ENCODE results near the gene SLC22A7.

SLC22A7 gene

DNA sequence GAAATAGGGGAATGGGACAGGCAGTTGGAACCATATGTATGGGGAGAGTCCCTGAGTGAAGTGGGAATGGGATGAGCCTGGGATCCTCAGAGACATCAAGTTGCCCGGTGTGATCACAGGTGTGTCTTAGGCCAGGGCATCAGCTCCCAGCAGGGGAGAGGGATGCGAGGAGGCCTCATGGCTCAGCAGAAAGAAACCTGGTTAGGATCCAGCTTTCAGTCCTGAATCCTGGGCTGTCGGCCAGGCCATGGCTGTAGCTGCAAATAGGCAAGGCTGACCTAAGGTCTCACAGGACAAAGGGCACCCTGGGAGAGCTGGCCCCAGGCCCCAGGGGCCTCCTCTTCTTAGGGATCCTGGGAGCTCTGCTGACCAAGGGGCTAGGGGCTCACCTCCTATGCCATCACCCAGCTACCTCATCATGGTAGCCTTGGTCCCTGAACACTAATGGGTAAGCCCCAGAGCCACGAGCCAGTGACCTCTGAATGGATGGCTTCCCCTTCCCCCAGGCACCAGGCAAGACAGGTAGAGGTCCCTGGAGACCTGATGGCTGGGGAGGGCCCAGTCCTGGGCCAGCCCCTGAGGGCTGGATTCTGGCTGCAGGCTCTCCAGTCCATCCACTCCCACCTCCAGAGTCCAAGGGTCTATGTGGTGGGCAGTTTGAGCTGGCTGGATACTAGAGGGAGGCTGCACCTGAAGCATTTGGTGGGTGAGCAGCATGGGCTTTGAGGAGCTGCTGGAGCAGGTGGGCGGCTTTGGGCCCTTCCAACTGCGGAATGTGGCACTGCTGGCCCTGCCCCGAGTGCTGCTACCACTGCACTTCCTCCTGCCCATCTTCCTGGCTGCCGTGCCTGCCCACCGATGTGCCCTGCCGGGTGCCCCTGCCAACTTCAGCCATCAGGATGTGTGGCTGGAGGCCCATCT, at the start of gene SLC22A7:
TSS of gene SLC22A7 (plus strand) at position 617 of the 921 bp plus-strand sequence. CDS start at position 716, 99 bp downstream.
- no peak for DNase-seq (ENCODE audit: low read depth in 2 of 2)

GRCh38 chr6:43248791-43249190, 49.3 kb upstream of the SLC22A7 start:
- DNase-seq (ENCODE audit: low read depth in 2 of 2) = no peak

DNA sequence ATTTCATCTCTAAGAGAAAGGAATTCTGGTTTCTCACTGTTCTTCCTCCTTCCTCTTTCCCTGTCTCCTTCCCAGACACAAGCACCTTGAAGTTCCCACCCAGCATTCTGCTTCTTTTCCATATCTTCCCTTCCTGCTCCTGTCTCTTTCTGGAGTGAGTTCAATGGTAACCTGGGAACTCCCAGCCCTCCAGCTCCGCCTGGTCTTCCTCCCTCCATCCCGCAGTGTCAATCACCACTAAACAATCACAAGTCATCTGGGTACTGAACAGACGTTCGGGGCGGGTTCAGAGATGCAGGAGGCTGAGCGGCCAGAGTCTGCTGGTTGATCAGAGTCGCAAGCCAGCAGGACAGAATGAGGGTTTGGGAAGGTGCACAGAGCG, 47.1 kb upstream of the SLC22A7 start:
- DNase-seq (ENCODE audit: low read depth in 2 of 2) = no peak

GRCh38 chr6:43253401-43253800, 44.7 kb upstream of the SLC22A7 start:
- DNase-seq (ENCODE audit: low read depth in 2 of 2) = no peak

DNA sequence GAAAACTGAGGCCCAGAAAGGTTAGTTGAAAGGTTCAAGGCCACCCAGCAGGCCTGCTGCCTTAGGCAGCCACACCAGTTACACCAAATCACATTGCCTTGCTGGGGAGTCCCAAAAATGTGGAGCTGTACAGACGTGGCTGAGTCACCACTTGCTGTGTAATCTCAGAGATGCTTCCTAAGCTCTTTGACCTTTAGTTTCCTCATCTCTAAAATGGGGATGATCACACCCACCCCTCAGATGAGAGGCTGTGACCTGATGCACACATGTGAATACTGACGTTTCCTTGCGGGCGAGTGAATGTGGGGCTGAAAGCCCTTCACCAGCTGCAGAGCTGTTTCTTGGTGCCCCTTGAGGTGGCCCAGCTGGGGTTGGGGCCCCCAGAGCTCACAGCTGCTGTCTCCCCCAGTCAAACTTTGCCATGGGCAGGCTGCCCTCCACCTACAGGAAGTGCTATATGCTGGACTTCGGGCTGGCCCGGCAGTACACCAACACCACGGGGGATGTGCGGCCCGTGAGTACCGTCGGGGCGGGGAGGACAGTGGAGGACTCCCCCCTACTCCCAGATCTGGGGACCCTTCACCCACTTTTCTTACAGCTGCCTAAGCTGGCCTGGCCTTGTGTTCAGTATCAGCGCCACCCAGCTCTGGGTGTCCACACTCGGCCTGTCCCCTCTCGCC, 43.8 kb upstream of the SLC22A7 start:
- no peak for DNase-seq (ENCODE audit: low read depth in 2 of 2)

DNA sequence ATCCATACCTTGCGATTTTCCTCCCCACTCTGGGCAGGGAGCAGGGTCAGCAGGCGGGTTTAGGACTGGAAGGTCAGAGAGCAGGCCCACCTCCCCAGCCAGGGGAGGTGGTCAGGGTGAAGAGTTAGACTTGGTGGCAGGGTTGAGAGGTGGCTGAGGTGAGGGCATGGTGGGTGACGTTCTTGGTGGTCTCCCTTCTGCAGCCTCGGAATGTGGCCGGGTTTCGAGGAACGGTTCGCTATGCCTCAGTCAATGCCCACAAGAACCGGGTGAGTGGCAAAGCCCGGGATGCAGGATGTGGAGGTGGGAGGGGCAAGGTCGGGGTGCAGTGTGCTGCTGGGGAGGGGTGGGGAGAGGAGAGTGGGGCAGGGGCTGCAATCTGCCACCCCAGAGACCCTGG, 43.2 kb upstream of the SLC22A7 start:
- DNase-seq (ENCODE audit: low read depth in 2 of 2) = no peak

DNA sequence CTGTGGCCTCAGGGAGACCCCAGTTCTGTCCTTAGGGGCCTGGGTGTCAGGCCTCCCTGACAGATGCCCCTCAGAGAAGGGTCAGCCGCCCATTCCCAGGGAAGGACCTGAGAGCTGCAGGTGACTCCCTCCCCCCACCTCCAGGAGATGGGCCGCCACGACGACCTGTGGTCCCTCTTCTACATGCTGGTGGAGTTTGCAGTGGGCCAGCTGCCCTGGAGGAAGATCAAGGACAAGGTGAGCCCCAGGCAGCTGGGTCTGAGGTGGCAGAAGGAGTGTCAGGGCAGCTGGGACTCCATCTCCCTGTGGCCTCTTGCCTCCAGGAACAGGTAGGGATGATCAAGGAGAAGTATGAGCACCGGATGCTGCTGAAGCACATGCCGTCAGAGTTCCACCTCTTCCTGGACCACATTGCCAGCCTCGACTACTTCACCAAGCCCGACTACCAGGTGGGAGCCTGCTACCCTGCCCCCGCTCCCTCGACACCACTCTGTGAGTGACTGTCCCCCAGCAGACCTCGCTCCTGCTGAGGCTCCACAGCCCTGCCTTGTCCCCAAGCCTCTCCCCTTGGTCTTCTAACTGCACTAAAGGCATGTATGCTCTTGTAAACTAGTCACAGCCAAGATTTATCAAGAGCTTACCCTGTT, 42.5 kb upstream of the SLC22A7 start:
- DNase-seq (ENCODE audit: low read depth in 2 of 2) = no peak

DNA sequence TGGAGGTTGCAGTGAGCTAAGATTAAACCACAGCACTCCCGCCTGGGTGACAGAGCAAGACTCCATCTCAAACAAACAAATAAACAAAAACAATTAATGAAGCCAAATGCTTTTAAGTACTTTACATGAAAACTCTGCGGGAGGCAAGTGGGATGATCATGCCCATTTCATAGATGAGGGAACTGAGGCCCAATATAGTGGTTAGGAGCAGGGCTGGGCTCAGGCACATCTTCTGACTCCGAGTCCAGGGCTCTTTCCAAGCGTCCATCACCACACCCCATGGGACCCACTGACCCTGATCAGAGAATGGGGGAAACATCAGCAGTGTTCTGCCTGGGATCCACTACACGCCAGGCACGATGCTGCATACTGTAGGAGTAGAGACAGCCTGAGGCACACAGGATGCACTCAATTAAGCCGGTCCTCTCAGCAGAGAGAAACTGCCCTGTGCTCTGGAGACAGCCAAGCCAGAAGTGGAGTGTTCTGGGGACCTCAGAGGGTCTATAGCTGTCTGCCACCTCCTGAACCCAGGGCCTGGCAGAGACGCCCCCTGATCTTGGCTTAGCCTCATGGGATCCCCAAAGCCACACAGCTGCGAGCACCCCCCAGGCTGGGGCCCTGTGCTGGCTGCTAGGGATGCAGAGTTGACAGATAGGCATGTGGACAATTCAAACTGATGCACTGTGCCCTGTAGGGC, 41.2 kb upstream of the SLC22A7 start:
- DNase-seq (ENCODE audit: low read depth in 2 of 2) = no peak

- no peak for DNase-seq (ENCODE audit: low read depth in 2 of 2)
These were observed 40.5 kb upstream of the SLC22A7 start for GRCh38 chr6:43257367-43258145.

- DNase-seq (ENCODE audit: low read depth in 2 of 2) = no peak
These were observed 39.9 kb upstream of the SLC22A7 start for GRCh38 chr6:43258180-43258579.

- DNase-seq (ENCODE audit: low read depth in 2 of 2) = no peak
These were observed 39.0 kb upstream of the SLC22A7 start for GRCh38 chr6:43258807-43259686.

- DNase-seq (ENCODE audit: low read depth in 2 of 2) = no peak
These were observed 37.3 kb upstream of the SLC22A7 start for GRCh38 chr6:43260791-43261190.

DNA sequence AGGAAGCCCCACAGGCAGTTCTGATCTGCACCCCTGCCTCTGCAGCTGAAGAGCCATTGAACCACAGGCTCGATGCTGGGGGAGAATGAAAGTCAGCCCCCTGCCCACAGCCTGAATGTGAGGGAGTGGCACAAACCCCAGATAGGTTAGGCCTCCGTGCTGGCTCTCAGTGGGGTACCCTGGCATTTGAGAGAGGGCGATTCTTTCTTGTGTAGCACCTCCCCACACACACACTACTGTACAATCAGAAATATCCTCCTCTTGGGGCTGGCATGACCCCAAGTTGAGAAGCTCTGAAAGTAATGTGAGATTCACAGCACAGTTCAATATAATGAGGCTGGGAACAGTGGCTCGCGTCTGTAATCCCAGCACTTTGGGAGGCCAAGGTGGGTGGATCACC, 36.9 kb upstream of the SLC22A7 start:
- no peak for DNase-seq (ENCODE audit: low read depth in 2 of 2)

- DNase-seq (ENCODE audit: low read depth in 2 of 2) = no peak
These were observed 35.9 kb upstream of the SLC22A7 start for GRCh38 chr6:43262000-43262779.

DNA sequence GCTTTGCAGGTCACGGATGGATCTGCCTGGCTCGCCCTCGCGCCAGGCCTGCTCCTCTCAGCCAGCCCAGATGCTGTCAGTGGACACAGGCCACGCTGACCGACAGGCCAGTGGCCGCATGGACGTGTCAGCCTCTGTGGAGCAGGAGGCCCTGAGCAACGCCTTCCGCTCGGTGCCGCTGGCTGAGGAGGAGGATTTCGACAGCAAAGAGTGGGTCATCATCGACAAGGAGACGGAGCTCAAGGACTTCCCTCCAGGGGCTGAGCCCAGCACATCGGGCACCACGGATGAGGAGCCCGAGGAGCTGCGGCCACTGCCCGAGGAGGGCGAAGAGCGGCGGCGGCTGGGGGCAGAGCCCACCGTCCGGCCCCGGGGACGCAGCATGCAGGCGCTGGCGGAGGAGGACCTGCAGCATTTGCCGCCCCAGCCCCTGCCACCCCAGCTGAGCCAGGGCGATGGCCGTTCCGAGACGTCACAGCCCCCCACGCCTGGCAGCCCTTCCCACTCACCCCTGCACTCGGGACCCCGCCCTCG, 35.2 kb upstream of the SLC22A7 start:
- DNase-seq (ENCODE audit: low read depth in 2 of 2) = no peak

DNA sequence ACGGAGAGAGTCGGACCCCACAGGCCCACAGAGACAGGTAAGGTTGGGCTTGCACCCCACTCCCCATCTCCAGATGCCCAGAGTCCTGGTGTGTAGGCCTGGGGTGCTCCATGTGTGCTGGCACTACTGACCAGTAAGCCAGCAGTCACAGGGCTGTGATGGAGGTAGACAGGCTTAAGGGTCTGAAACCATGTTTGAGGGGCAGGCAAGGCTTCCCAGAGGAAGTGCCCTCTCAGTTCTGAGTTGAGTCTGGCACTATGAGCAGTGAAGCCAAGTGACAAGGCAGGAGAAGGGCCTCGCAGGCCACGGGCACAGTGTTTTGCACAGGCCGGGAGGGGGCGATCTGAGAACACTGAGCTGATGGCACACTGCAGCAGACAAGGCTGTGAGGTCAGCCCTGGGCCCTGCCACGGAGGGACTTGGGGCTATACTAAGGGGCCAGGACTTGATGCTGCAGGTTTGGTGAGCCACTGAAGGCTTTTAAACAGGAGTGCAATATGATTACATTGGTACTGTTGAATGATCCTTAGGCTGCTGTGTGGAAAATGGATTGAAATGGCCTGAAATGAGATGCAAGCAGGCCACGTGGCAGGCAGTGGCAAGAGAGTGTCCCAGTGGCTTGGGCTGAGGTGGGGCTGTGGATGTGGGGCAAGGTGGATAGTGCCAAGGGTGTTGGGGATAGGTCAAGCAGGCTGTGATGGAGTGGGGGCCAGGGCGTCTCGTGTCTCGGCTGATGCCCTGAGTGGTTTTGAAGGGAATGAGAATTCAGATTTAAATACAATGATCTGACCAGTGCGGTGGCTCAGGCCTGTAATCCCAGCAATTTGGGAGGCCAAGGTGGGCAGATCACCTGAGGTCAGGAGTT, 34.5 kb upstream of the SLC22A7 start:
- peak; percentile 59 to 70 for DNase-seq (ENCODE audit: low read depth in 2 of 2)

GRCh38 chr6:43264599-43265145, 33.4 kb upstream of the SLC22A7 start:
- DNase-seq (ENCODE audit: low read depth in 2 of 2) = no peak

DNA sequence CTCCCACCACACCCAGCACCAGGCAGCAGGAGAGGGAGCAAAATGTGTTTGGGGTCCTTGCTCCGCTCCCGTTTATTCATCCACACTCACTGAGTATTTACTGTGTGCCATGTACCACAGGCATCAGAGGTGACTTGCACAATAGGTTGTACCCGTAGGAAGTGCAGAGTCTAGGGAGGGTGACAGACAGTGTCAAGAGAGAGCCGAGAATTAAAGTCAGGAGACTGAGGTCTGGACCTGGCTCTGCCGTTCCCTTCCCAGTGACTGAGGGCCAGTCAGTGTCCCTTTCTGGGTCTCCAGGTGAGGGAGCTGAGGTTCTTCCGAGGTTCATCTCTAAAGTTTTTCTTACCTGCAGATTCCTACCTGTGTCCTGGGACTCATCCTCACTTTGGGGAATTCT, 32.5 kb upstream of the SLC22A7 start:
- DNase-seq (ENCODE audit: low read depth in 2 of 2) = no peak
